WTC11 (cell line): Measurements from ENCODE around the gene CD96. TPM values are rescaled to one million over a fixed set of nuclear protein-coding genes. Genes with fewer than 3 reads are reported as not detected.

Experiments
- ATAC-seq: fragments of 200-7000 bp; cut with Tn5 transposase; 2 replicates; pipeline ENCODE4 v1.10.0; 2021; ENCODE audit warnings: mild to moderate bottlenecking, moderate library complexity
- CTCF ChIA-PET: fragments of 300-600 bp; sonication (Branson Sonifier 250); formaldehyde crosslinking; loops from one replicate; lab custom pipeline; 2021; ENCODE audit warnings: antibody characterized with exemption; lab: Charles Lee
- POLR2A ChIA-PET: fragments of 350-600 bp; sonication (Branson Sonifier 250); formaldehyde crosslinking; loops from one replicate; lab custom pipeline; 2021; ENCODE audit warnings: antibody characterized with exemption; lab: Charles Lee
- DNase-seq: peaks from one replicate; pipeline ENCODE4 v3.0.0; 2021; ENCODE audit warnings: low spot score
- H3K27ac Mint-ChIP-seq: 2 replicates; pipeline ENCODE4 v1.8.0; 2021; ENCODE audit warnings: mixed read lengths
- H3K27me3 Mint-ChIP-seq: 2 replicates; pipeline ENCODE4 v1.8.0; 2021; ENCODE audit warnings: low read depth, mild to moderate bottlenecking, moderate library complexity, mixed read lengths
- H3K36me3 Mint-ChIP-seq: 2 replicates; pipeline ENCODE4 v1.8.0; 2021; ENCODE audit warnings: mixed read lengths
- H3K4me1 Mint-ChIP-seq: 2 replicates; pipeline ENCODE4 v1.8.0; 2022; ENCODE audit warnings: mixed read lengths
- H3K4me3 Mint-ChIP-seq: 2 replicates; pipeline ENCODE4 v1.8.0; 2021; ENCODE audit warnings: mild to moderate bottlenecking, moderate library complexity, mixed read lengths
- H3K9me3 Mint-ChIP-seq: 2 replicates; pipeline ENCODE4 v1.8.0; 2021; ENCODE audit warnings: mixed read lengths
- AFF4 ChIP-seq: sonication (generic); formaldehyde crosslinking; IDR thresholded peaks from 2 replicates; pipeline ENCODE4 v1.8.1; 2023; ENCODE audit warnings: mild to moderate bottlenecking, missing genetic modification reagents, borderline replicate concordance
- ATF1 ChIP-seq: sonication (generic); formaldehyde crosslinking; IDR thresholded peaks from 2 replicates; pipeline ENCODE4 v1.8.1; 2023; ENCODE audit warnings: mild to moderate bottlenecking, moderate library complexity, missing genetic modification reagents
- ATF6 ChIP-seq: sonication (generic); formaldehyde crosslinking; IDR thresholded peaks from 2 replicates; pipeline ENCODE4 v1.8.1; 2023; ENCODE audit warnings: mild to moderate bottlenecking, missing genetic modification reagents
- CDX4 ChIP-seq: fragments of 250-450 bp; sonication (Bioruptor Pico); IDR thresholded peaks from 2 replicates; pipeline ENCODE4 v1.9.0; 2021; ENCODE audit warnings: moderate library complexity, mild to moderate bottlenecking, inconsistent platforms, borderline replicate concordance
- E2F4 ChIP-seq: sonication (generic); formaldehyde crosslinking; IDR thresholded peaks from 2 replicates; pipeline ENCODE4 v1.8.1; 2022; ENCODE audit warnings: low read depth, mild to moderate bottlenecking, moderate library complexity, missing genetic modification reagents, borderline replicate concordance
- ERG ChIP-seq: fragments of 250-450 bp; sonication (Bioruptor Pico); IDR thresholded peaks from 2 replicates; pipeline ENCODE4 v1.8.0; 2021; ENCODE audit warnings: mild to moderate bottlenecking
- JUN ChIP-seq: sonication (generic); formaldehyde crosslinking; IDR thresholded peaks from 2 replicates; pipeline ENCODE4 v1.8.0; 2023; ENCODE audit warnings: mild to moderate bottlenecking, missing genetic modification reagents
- MAX ChIP-seq: sonication (generic); formaldehyde crosslinking; IDR thresholded peaks from 2 replicates; pipeline ENCODE4 v1.8.0; 2022; ENCODE audit warnings: mild to moderate bottlenecking, missing genetic modification reagents
- MXD4 ChIP-seq: fragments of 250-450 bp; sonication (Bioruptor Pico); IDR thresholded peaks from 2 replicates; pipeline ENCODE4 v1.8.0; 2021; ENCODE audit warnings: mild to moderate bottlenecking, moderate library complexity, borderline replicate concordance
- NR2C2 ChIP-seq: sonication (generic); formaldehyde crosslinking; IDR thresholded peaks from 2 replicates; pipeline ENCODE4 v1.8.0; 2022; ENCODE audit warnings: mild to moderate bottlenecking, missing genetic modification reagents
- RORB ChIP-seq: fragments of 250-450 bp; sonication (Bioruptor Pico); IDR thresholded peaks from 2 replicates; pipeline ENCODE4 v1.9.0; 2021; ENCODE audit warnings: mild to moderate bottlenecking
- SP1 ChIP-seq: sonication (generic); formaldehyde crosslinking; conservative IDR thresholded peaks from 2 replicates; pipeline ENCODE4 v1.8.1; 2022; ENCODE audit warnings: missing genetic modification reagents
- USF1 ChIP-seq: sonication (generic); formaldehyde crosslinking; IDR thresholded peaks from 2 replicates; pipeline ENCODE4 v1.8.0; 2022; ENCODE audit warnings: mild to moderate bottlenecking, missing genetic modification reagents
- USF2 ChIP-seq: sonication (generic); formaldehyde crosslinking; IDR thresholded peaks from 2 replicates; pipeline ENCODE4 v1.8.1; 2023; ENCODE audit warnings: mild to moderate bottlenecking, missing genetic modification reagents, moderate library complexity
- ZNF121 ChIP-seq: sonication (generic); formaldehyde crosslinking; IDR thresholded peaks from 2 replicates; pipeline ENCODE4 v1.8.0; 2023; ENCODE audit warnings: missing genetic modification reagents
- ZNF219 ChIP-seq: sonication (generic); formaldehyde crosslinking; IDR thresholded peaks from 2 replicates; pipeline ENCODE4 v1.8.0; 2023; ENCODE audit warnings: missing genetic modification reagents, mild to moderate bottlenecking, borderline replicate concordance
- ZNF423 ChIP-seq: fragments of 250-450 bp; sonication (Bioruptor Pico); IDR thresholded peaks from 2 replicates; pipeline ENCODE4 v2.1.2; 2022; ENCODE audit warnings: mild to moderate bottlenecking, moderate library complexity
- ZNF425 ChIP-seq: fragments of 250-450 bp; sonication (Bioruptor Pico); conservative IDR thresholded peaks from 2 replicates; pipeline ENCODE4 v1.9.0; 2021; ENCODE audit warnings: mild to moderate bottlenecking
- ZNF671 ChIP-seq: fragments of 250-450 bp; sonication (Bioruptor Pico); IDR thresholded peaks from 2 replicates; pipeline ENCODE4 v1.8.0; 2021; ENCODE audit warnings: mild to moderate bottlenecking
- total RNA-seq: library from RNA; stranded (reverse); gene quantifications from 3 replicates; pipeline ENCODE4 v1.2.3, GENCODE V29; 2021

CD96 gene
- total RNA-seq, 1 experiment from 2014 or later = 0.33 TPM

- Mint-ChIP-seq H3K4me1 (peaks cover 35% of the 10 kb centered on the region), H3K27me3 (peaks cover 5% of the 10 kb centered on the region), H3K9me3 (no peaks in the 10 kb centered on the region), H3K36me3 (no peaks in the 10 kb centered on the region), H3K27ac (no peak overlapping the region), H3K4me3 (no peak overlapping the region)
- TF ChIP-seq MXD4 (CRISPR knock-in tag) (no peak), AFF4 (CRISPR knock-in tag) (no peak), ZNF219 (CRISPR knock-in tag) (no peak), JUN (CRISPR knock-in tag) (no peak), ZNF121 (CRISPR knock-in tag) (no peak), ATF6 (CRISPR knock-in tag) (no peak), ATF1 (no peak), ERG (no peak), ZNF423 (CRISPR knock-in tag) (no peak), NR2C2 (CRISPR knock-in tag) (no peak), MAX (no peak), ZNF671 (CRISPR knock-in tag) (no peak), USF2 (CRISPR knock-in tag) (no peak), RORB (CRISPR knock-in tag) (no peak), SP1 (no peak), USF1 (CRISPR knock-in tag) (no peak), E2F4 (CRISPR knock-in tag) (no peak), CDX4 (CRISPR knock-in tag) (no peak), ZNF425 (no peak)
- ChIA-PET CTCF (no interaction called here), POLR2A (no interaction called here)
- ATAC-seq (no peak), DNase-seq (no peak)
These were observed 111.8 kb downstream of the CD96 start for GRCh38 chr3:111653766-111654165.
